Activated B cell treated with CpG ODN at 0.5 μM for 24 hours (primary cell): Measurements from ENCODE around the gene MAB21L4. TPM values are rescaled to one million over a fixed set of nuclear protein-coding genes. Genes with fewer than 3 reads are reported as not detected.

Experiments
- ATAC-seq: fragments of 200-7000 bp; cut with Tn5 transposase; one replicate; pipeline ENCODE4 v1.10.0; 2021; ENCODE audit warnings: low read depth, mild to moderate bottlenecking, moderate library complexity
- CTCF ChIA-PET: fragments of 350-600 bp; sonication (Branson Sonifier 250); formaldehyde crosslinking; loops from one replicate; lab custom pipeline; 2021; ENCODE audit warnings: antibody characterized with exemption; lab: Charles Lee
- POLR2A ChIA-PET: fragments of 350-600 bp; sonication (Branson Sonifier 250); formaldehyde crosslinking; loops from one replicate; lab custom pipeline; 2021; ENCODE audit warnings: antibody characterized with exemption; lab: Charles Lee
- DNase-seq: peaks from one replicate; pipeline ENCODE4 v3.0.0; 2022
- H3K27ac Mint-ChIP-seq: one replicate; pipeline ENCODE4 v1.8.0; 2020; ENCODE audit warnings: mixed read lengths
- H3K27me3 Mint-ChIP-seq: one replicate; pipeline ENCODE4 v1.8.0; 2021; ENCODE audit warnings: mixed read lengths
- H3K36me3 Mint-ChIP-seq: one replicate; pipeline ENCODE4 v1.8.0; 2021; ENCODE audit warnings: low read depth, mixed read lengths
- H3K4me1 Mint-ChIP-seq: one replicate; pipeline ENCODE4 v1.8.0; 2021; ENCODE audit warnings: mixed read lengths
- H3K4me3 Mint-ChIP-seq: one replicate; pipeline ENCODE4 v1.8.0; 2020; ENCODE audit warnings: mild to moderate bottlenecking, mixed read lengths
- H3K9me3 Mint-ChIP-seq: one replicate; pipeline ENCODE4 v1.8.0; 2020; ENCODE audit warnings: mixed read lengths
- CTCF ChIP-seq: fragments of 200-600 bp; IDR thresholded peaks from one replicate; pipeline ENCODE4 v1.8.0; 2022; ENCODE audit warnings: antibody characterized with exemption, mild to moderate bottlenecking
- intact Hi-C: fragments of 100-400 bp; cut with micrococcal nuclease; formaldehyde crosslinking; loops from one replicate; pipeline ENCODE4 v1.15.1; 2024
- total RNA-seq: library from RNA; stranded (reverse); gene quantifications from 2 replicates; pipeline ENCODE4 v1.2.3, GENCODE V29; 2022

The MAB21L4 gene
- total RNA-seq, 1 donor from 2014 or later = not detected

DNA sequence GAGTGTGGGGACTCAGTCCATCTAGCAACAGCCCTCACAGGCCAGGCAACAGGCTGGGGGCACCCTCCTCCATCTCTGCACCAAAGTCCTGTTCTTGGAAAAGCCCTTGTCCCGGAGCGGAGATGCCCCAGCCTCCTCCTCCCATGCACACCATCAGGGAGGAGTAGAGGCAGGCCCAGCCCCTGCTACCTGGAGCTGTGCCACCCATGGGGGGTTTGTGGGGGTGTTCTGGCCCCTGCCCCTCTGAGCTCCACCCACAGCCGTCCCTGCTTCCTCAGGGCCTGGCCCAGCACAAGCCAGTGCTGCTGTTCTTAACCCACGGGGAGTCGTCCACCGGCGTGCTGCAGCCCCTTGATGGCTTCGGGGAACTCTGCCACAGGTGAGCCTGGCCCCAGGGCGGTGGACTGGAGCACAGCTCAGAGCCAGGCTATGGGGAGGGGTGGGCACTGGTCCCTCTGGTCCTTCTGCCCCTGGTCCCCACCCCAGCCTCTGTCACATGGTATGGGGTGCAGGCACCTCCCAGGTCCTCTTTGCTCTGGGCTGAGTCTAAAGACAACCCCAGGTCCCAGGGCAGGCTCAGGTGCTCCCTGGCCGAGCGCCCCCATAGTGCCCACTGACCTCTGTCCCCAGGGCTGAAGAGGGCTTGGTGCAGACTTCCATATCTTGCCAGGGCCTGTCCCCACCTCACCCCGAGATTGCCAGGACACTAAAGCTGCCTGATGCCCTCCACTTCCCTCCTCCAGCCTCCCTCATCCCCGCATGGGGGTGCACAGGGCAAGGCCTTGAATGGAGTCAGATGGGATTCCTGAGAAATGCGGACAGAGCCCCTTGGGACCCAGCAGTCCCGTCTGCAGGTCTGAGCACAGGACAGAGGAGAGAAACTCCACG, 24.6 kb downstream of the MAB21L4 start:
- TF ChIP-seq CTCF = no peak
- Mint-ChIP-seq H3K27me3 (peaks cover 13% of the 10 kb centered on the region), H3K27ac (no peak overlapping the region), H3K36me3 (no peaks in the 10 kb centered on the region), H3K4me1 (no peaks in the 10 kb centered on the region), H3K4me3 (no peak overlapping the region), H3K9me3 (no peaks in the 10 kb centered on the region)
- ATAC-seq (no peak), DNase-seq (no peak)
- ChIA-PET POLR2A (no interaction called here), CTCF (no interaction called here)
- intact Hi-C loops = no loop called here

DNA sequence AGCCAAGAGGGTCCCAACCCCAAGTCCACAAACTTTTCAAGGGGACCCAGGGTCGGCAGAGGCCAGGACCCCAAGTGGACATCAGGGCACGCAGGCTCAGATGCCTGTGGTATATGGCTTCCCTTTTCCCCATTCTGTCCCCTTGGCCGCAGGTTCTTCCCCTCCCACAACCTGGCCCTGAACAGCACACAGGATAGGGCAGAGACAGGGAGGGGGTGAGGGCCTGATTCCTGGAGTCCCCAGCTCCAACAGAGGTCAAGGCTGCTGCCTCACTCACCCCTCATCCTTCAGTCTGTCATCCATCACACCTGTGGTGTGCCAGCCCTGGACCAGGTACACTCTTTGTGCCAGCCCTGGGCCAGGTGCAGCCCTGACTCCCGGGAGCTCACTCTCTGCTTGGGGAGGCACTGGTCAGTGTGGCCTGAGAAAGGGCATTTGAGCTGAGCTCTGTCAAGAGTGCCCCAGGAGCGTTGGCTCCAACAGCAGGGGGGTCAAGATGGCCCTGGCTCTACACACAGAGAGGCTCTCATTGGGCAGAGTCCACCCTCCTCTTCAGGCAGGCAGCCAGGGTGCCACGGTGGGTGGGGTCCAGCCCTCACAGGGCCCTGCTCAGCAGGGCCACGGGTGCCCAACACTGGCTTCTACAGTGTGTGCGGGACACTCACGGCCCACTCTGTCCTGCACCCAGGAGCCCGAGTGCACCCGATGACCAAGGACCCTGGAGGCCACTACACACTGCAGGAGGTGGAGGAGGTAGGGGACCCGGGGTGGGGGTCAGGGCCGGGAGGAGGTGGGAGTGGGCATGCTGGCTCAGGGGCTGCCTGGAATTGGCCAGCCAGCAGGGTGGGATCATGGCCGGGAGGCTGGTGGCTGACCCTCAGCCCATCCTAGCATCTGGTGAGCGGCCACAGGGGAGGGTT, 25.7 kb downstream of the MAB21L4 start:
- ChIA-PET POLR2A (no interaction called here), CTCF (no interaction called here)
- H3K4me3 Mint-ChIP-seq = no peak overlapping the region
- H3K36me3 Mint-ChIP-seq = no peaks in the 10 kb centered on the region
- no peak overlapping the region for H3K27ac Mint-ChIP-seq
- no peak for TF ChIP-seq CTCF
- ATAC-seq (no peak), DNase-seq (no peak)
- H3K27me3 Mint-ChIP-seq = peaks cover 14% of the 10 kb centered on the region
- H3K9me3 Mint-ChIP-seq = no peaks in the 10 kb centered on the region
- intact Hi-C loops = no loop called here
- H3K4me1 Mint-ChIP-seq = no peaks in the 10 kb centered on the region

GRCh38 chr2:240869109-240869955, 26.6 kb downstream of the MAB21L4 start:
- Mint-ChIP-seq H3K27me3 (peaks cover 19% of the 10 kb centered on the region), H3K4me1 (no peaks in the 10 kb centered on the region), H3K9me3 (no peaks in the 10 kb centered on the region), H3K36me3 (no peaks in the 10 kb centered on the region), H3K4me3 (no peak overlapping the region), H3K27ac (no peak overlapping the region)
- intact Hi-C loops = no loop called here
- no peak for DNase-seq
- no peak for ATAC-seq
- ChIA-PET POLR2A (no interaction called here), CTCF (no interaction called here)
- no peak for TF ChIP-seq CTCF

GRCh38 chr2:240868286-240869108, 27.5 kb downstream of the MAB21L4 start, which contains the start of gene AGXT:
Gene AGXT, plus strand, starts transcription at chr2:240868824. Its CDS starts 42 bp downstream, at chr2:240868866.
- intact Hi-C loops = no loop called here
- Mint-ChIP-seq H3K9me3 (no peaks in the 10 kb centered on the region), H3K4me1 (no peaks in the 10 kb centered on the region), H3K27me3 (peaks cover 26% of the 10 kb centered on the region), H3K36me3 (no peaks in the 10 kb centered on the region), H3K27ac (no peak within 1 kb of the TSS), H3K4me3 (no peak within 1 kb of the TSS)
- ATAC-seq (no peak), DNase-seq (no peak)
- TF ChIP-seq CTCF = no peak
- ChIA-PET POLR2A (no interaction called here), CTCF (no interaction called here)
